DOHH2 (cell line): Measurements from ENCODE around the gene PATZ1.

Experiments used
- EZH2phosphoT487 ChIP-seq: fragments of 200-600 bp; sonication (generic); IDR thresholded peaks from 2 replicates; pipeline ENCODE4 v1.6.1; 2017; ENCODE audit warnings: borderline replicate concordance, mild to moderate bottlenecking, antibody characterized with exemption, low read length, moderate library complexity, mixed read lengths
- TF ChIP-seq, protein P1 (sequence below): fragments of 200-600 bp; sonication (generic); IDR thresholded peaks from one replicate; pipeline ENCODE4 v1.5.1; 2014; ENCODE audit warnings: antibody characterized with exemption, mild to moderate bottlenecking, low read depth, low read length; ENCODE audit not compliant: poor library complexity, severe bottlenecking

- TF ChIP-seq, protein P1, sequence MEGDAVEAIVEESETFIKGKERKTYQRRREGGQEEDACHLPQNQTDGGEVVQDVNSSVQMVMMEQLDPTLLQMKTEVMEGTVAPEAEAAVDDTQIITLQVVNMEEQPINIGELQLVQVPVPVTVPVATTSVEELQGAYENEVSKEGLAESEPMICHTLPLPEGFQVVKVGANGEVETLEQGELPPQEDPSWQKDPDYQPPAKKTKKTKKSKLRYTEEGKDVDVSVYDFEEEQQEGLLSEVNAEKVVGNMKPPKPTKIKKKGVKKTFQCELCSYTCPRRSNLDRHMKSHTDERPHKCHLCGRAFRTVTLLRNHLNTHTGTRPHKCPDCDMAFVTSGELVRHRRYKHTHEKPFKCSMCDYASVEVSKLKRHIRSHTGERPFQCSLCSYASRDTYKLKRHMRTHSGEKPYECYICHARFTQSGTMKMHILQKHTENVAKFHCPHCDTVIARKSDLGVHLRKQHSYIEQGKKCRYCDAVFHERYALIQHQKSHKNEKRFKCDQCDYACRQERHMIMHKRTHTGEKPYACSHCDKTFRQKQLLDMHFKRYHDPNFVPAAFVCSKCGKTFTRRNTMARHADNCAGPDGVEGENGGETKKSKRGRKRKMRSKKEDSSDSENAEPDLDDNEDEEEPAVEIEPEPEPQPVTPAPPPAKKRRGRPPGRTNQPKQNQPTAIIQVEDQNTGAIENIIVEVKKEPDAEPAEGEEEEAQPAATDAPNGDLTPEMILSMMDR = no peak
- TF ChIP-seq EZH2phosphoT487 = no peak
Observed at GRCh38 chr22:31277741-31278140, 68.4 kb downstream of the PATZ1 start.
